Measurements from ENCODE around the gene KERA. TPM values are rescaled to one million over a fixed set of nuclear protein-coding genes. Genes with fewer than 3 reads are reported as not detected.
"Not testable (repeated sequence)": the region's sequence is repeated elsewhere in the genome, so short reads cannot be mapped to it uniquely, and the experiment has no call there.

Gene KERA
- total and polyA plus RNA-seq, 4 donors, result 0.08 to 2.4 (median 1.3) TPM; not detected in 1

DNA sequence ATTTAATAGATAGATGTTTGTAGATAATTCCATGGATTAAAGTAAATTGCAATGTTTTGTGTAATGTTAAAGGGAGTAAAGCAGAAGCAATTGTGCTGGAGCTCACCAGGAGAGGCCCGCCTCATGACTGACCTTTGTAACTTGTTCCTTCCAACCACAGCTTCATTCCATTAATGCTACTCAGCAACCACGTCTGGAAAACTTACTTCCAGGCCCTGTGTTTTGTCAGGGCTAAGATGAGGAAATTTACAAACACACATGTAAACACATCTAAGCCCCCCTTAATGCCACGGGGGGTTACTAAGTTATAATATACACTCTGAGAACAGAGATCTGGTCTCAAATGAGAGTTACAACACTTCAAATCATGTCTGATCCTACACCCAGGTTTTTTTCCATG, 41.1 kb upstream of the KERA start:
- Histone ChIP-seq H3K36me3 (ENCODE audit: control insufficient read depth, insufficient read depth, low read length) (no peaks in the 10 kb centered on the region), H3K4me3 (ENCODE audit: low read depth, low read length) (no peak overlapping the region), H3K27me3 (ENCODE audit: control insufficient read depth, insufficient read depth, low read length) (no peaks in the 10 kb centered on the region), H3K27ac (ENCODE audit: low read depth, low read length) (no peak overlapping the region), H3K9me3 (ENCODE audit: control insufficient read depth, insufficient read depth, low read length) (no peaks in the 10 kb centered on the region), H3K4me1 (ENCODE audit: control insufficient read depth, insufficient read depth, low read length) (no peaks in the 10 kb centered on the region)
- DNase-seq (ENCODE audit: low read depth in 4 of 6, low spot score in 6 of 6), result no peak
- WGBS (ENCODE audit: insufficient coverage), result no CpG with 5 or more reads among the region's 3 CpGs

DNA sequence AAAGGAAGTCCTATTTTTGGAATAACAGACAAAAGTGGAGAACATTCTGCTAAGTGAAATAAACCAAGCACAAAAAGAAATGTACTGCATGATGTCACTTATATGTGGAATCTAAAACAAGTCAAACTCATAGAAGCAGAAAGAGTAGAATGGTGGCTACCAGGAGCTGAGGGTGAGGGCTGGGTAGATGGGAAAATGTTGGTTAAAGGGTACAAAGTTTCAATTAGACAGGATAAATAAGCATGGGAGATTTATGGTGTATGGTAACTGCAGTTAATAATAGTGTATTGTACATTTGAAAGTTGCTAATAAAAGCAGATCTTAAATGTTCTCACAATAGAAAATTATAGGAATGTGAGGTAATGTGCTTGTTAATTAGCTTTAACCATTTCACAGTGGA, 40.6 kb upstream of the KERA start:
- H3K36me3 ChIP-seq (ENCODE audit: control insufficient read depth, insufficient read depth, low read length), result no peaks in the 10 kb centered on the region
- no peak for DNase-seq (ENCODE audit: low read depth in 4 of 6, low spot score in 6 of 6)
- no peak overlapping the region for H3K27ac ChIP-seq (ENCODE audit: low read depth, low read length)
- H3K27me3 ChIP-seq (ENCODE audit: control insufficient read depth, insufficient read depth, low read length), result no peaks in the 10 kb centered on the region
- no peaks in the 10 kb centered on the region for H3K9me3 ChIP-seq (ENCODE audit: control insufficient read depth, insufficient read depth, low read length)
- no peaks in the 10 kb centered on the region for H3K4me1 ChIP-seq (ENCODE audit: control insufficient read depth, insufficient read depth, low read length)
- no peak overlapping the region for H3K4me3 ChIP-seq (ENCODE audit: low read depth, low read length)

DNA sequence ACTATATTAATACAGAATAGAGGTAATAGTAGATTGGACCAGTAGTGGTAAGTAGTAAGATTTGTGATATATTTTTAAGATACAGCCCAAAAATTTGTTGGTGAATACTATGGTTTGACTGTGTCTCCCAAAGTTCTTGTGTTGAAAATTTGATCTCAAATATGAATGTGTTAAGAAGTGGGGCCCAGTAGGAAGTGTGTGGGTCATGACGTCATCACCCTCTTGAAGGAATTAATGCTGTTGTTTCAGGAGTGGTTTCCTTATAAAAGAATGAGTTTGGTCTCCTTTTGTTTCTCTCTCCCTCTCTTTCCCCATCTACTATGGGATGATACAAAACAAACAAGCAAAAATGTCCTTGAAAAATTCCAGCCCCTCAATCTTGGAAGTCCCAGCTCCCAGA, 37.1 kb upstream of the KERA start:
- Histone ChIP-seq H3K9me3 (ENCODE audit: control insufficient read depth, insufficient read depth, low read length) (peaks cover under 1% of the 10 kb centered on the region), H3K36me3 (ENCODE audit: control insufficient read depth, insufficient read depth, low read length) (no peaks in the 10 kb centered on the region), H3K27ac (ENCODE audit: low read depth, low read length) (no peak overlapping the region), H3K4me3 (ENCODE audit: low read depth, low read length) (no peak overlapping the region), H3K27me3 (ENCODE audit: control insufficient read depth, insufficient read depth, low read length) (no peaks in the 10 kb centered on the region), H3K4me1 (ENCODE audit: control insufficient read depth, insufficient read depth, low read length) (no peaks in the 10 kb centered on the region)
- WGBS (ENCODE audit: insufficient coverage), result no CpG with 5 or more reads among the region's 1 CpG
- DNase-seq (ENCODE audit: low read depth in 4 of 6, low spot score in 6 of 6), result no peak

DNA sequence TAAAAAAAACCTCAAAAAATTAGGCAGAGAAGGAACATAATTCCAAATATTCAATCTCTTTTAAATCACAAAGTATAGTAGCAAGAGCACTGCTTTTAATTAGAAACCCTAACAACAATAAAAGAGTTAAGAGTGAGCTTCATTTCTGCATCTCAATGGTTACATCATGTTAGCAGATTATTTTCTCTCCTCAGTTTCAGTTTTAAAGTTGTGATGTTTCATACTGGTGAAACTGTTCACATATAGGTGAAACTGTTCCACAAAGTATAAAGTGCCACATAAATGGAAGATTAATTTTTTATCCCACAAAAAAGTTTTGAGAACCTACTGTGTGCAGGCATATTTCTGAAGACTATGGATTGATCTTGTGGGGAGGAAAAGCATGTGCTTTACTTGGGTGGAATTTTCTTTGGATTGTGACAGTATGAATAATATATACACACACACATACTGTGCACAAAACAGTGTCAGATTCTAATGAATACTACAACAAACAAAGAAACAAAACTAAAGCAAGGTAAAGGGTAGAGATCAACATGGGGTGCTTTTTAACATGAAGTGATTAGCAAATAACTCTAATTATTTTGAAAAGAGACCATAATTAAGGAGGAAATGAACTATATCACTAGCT, 36.3 kb upstream of the KERA start:
- Histone ChIP-seq H3K36me3 (ENCODE audit: control insufficient read depth, insufficient read depth, low read length) (no peaks in the 10 kb centered on the region), H3K9me3 (ENCODE audit: control insufficient read depth, insufficient read depth, low read length) (peaks cover 3% of the 10 kb centered on the region), H3K4me1 (ENCODE audit: control insufficient read depth, insufficient read depth, low read length) (no peaks in the 10 kb centered on the region), H3K27ac (ENCODE audit: low read depth, low read length) (no peak overlapping the region), H3K27me3 (ENCODE audit: control insufficient read depth, insufficient read depth, low read length) (no peaks in the 10 kb centered on the region), H3K4me3 (ENCODE audit: low read depth, low read length) (no peak overlapping the region)
- DNase-seq (ENCODE audit: low read depth in 4 of 6, low spot score in 6 of 6), result no peak

DNA sequence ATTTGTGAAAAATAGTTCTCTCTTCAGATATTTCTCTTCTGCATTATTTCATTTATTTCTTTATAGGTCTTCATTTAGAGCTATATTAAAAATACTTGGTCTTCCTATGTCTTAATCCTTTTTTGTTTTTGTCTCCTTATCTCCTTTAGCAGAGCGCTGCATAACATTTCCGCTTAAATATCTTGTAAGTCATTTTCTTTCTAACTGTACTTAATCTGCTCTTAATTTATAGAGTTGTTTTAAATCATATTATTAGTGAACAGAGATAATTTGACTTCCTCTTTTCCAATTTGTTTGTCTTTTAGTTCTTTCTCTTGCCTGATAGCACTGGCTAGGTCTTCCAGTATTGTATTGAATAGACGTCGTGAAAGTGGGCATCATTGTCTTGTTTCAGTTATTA, 35.5 kb upstream of the KERA start:
- H3K4me3 ChIP-seq (ENCODE audit: low read depth, low read length), result no peak overlapping the region
- H3K9me3 ChIP-seq (ENCODE audit: control insufficient read depth, insufficient read depth, low read length), result peaks cover 3% of the 10 kb centered on the region
- no peak overlapping the region for H3K27ac ChIP-seq (ENCODE audit: low read depth, low read length)
- H3K4me1 ChIP-seq (ENCODE audit: control insufficient read depth, insufficient read depth, low read length), result no peaks in the 10 kb centered on the region
- H3K36me3 ChIP-seq (ENCODE audit: control insufficient read depth, insufficient read depth, low read length), result no peaks in the 10 kb centered on the region
- no CpG with 5 or more reads among the region's 4 CpGs for WGBS (ENCODE audit: insufficient coverage)
- no peaks in the 10 kb centered on the region for H3K27me3 ChIP-seq (ENCODE audit: control insufficient read depth, insufficient read depth, low read length)
- no peak for DNase-seq (ENCODE audit: low read depth in 4 of 6, low spot score in 6 of 6)

DNA sequence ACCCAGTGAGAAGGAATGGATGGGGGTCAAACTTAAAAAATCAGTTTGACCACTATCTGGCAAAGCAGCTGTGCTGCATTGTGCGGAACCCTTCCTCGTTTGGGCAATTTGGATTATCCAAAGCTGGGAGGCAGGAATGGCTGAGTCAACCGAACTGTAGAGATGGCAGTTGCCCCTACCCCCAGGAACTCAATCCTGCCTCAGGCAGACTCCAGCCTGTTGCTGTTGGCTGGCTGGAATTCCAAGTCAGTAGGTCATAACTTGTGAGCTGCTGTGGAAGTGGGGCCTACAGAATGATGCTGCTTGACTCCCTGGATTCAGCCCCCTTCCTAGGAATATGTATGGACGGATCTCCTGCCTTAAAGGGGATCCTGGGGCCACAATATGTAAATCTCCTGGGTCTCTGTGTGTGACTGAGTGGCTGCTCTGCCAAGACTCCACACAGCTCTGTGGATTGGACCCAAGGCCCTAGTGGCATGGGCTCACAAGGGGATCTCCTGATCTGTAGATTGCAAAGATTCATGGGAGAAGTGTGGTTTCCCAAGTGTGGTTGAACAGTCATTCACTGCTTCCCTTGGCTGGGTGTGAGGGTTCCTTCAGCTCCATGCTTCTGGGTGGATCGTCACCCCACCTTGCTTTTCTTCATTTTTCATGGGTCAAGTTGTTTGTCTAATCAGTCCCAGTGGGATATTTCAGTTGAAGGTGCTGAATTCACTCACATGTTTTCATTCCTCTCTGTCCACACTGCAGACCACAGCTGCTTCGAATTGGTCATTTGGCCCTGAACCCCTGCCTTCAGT, 34.3 kb upstream of the KERA start:
- H3K36me3 ChIP-seq (ENCODE audit: control insufficient read depth, insufficient read depth, low read length), result no peaks in the 10 kb centered on the region
- no peak overlapping the region for H3K4me3 ChIP-seq (ENCODE audit: low read depth, low read length)
- H3K9me3 ChIP-seq (ENCODE audit: control insufficient read depth, insufficient read depth, low read length), result peaks cover 4% of the 10 kb centered on the region
- DNase-seq (ENCODE audit: low read depth in 4 of 6, low spot score in 6 of 6), result no peak
- no peaks in the 10 kb centered on the region for H3K4me1 ChIP-seq (ENCODE audit: control insufficient read depth, insufficient read depth, low read length)
- 66% methylated on average over 4 of the region's 6 CpGs for WGBS (ENCODE audit: insufficient coverage)
- H3K27ac ChIP-seq (ENCODE audit: low read depth, low read length), result no peak overlapping the region
- H3K27me3 ChIP-seq (ENCODE audit: control insufficient read depth, insufficient read depth, low read length), result no peaks in the 10 kb centered on the region

DNA sequence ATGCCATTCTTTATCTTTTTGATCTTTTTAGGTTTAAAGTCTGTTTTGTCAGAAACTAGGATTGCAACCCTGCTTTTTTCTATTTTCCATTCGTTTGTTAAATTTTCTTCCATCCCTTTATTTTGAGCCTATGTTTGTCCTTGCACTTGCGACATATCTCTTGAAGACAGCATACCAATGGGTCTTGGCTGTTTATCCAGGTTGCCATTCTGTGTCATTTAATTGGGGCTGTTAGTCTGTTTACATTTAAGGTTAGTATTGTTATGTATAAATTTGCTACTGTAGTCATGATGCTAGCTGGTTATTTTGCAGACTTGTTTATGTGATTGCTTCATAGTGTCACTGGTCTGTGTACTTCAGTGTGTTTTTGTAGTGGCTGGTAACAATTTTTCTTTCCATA, 32.1 kb upstream of the KERA start:
- not testable (repeated sequence) for H3K9me3 ChIP-seq (ENCODE audit: control insufficient read depth, insufficient read depth, low read length); H3K27me3 ChIP-seq (ENCODE audit: control insufficient read depth, insufficient read depth, low read length); H3K27ac ChIP-seq (ENCODE audit: low read depth, low read length); H3K4me1 ChIP-seq (ENCODE audit: control insufficient read depth, insufficient read depth, low read length); H3K36me3 ChIP-seq (ENCODE audit: control insufficient read depth, insufficient read depth, low read length); H3K4me3 ChIP-seq (ENCODE audit: low read depth, low read length); DNase-seq (ENCODE audit: low read depth in 4 of 6, low spot score in 6 of 6)
- WGBS (ENCODE audit: insufficient coverage), result 100% methylated on average over 1 of the region's 2 CpGs

DNA sequence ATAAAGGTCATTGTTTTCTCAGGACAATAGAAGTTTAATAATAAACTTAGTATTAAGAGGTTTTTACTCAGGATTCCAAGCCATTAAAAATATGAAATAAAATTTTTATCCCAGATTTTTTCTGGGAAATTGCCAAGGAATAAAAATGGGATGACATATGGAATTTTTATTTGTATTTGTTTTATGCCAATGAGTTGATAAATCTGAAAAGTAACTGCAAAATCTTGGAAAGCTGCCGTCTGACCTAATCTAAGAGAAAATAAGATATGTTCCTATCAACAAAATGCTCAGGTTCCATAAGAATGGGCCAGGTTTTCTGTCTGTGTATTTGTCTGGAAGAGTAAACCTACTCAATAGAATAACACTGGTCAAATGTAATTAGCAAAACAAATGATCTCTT, 22.2 kb upstream of the KERA start:
- H3K4me1 ChIP-seq (ENCODE audit: control insufficient read depth, insufficient read depth, low read length), result no peaks in the 10 kb centered on the region
- no CpG with 5 or more reads among the region's 1 CpG for WGBS (ENCODE audit: insufficient coverage)
- H3K9me3 ChIP-seq (ENCODE audit: control insufficient read depth, insufficient read depth, low read length), result no peaks in the 10 kb centered on the region
- no peak for DNase-seq (ENCODE audit: low read depth in 4 of 6, low spot score in 6 of 6)
- no peak overlapping the region for H3K27ac ChIP-seq (ENCODE audit: low read depth, low read length)
- H3K4me3 ChIP-seq (ENCODE audit: low read depth, low read length), result no peak overlapping the region
- no peaks in the 10 kb centered on the region for H3K36me3 ChIP-seq (ENCODE audit: control insufficient read depth, insufficient read depth, low read length)
- H3K27me3 ChIP-seq (ENCODE audit: control insufficient read depth, insufficient read depth, low read length), result no peaks in the 10 kb centered on the region

DNA sequence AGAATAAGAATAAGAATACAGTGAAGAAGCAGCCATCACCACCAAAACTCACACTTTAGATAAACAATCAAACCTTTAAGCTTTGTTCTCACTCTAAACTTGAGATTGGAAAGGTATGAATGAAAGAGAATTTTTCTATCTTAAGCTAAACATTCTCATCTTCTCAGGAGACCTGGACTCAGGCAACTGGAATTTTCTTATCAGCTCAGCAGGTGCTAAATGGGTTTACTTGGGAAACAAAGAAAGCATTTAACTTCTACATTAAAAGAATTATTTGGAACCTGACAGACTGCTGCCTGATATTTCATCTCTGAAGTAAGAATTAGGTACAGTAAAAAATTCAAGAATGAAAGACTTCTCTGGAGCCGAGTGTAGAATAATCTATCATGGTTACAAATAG, 20.7 kb upstream of the KERA start:
- H3K4me1 ChIP-seq (ENCODE audit: control insufficient read depth, insufficient read depth, low read length), result no peaks in the 10 kb centered on the region
- no CpG with 5 or more reads among the region's 1 CpG for WGBS (ENCODE audit: insufficient coverage)

DNA sequence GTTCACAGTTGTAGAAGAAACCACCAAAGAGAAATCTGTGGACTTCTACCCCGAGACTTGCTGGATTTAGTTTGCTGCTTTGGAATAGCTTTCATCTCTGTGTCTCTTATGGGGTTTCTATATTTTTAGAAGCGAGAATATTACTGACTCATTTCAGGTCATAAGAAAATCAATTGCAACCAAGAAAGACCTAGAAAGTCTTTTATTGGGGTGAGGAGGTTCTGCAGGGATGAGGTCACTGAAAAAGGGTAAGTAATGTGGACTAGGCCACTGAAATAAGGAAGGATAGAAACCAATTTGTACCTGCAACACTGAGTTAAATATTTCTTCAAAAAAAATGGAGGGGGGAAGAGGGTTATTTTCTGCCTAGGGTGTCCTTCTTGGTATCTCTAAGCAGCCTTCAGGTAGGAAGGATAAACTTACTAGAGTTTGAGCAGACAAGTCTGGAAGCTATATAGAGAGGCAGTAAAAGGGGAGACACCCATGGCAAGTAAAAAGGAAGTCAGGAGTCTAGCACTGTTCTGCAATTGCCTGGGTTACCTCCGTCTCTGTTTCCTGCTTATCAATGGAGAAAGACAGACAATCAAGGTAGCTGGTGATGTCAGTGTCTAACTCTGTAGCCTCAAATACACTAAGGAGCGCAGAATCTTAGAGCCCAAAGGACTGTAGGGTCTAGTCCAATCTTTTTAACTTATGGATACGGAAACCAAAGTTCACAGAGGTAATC, 19.6 kb upstream of the KERA start:
- WGBS (ENCODE audit: insufficient coverage), result 100% methylated on average over 4 of the region's 5 CpGs
- Histone ChIP-seq H3K27me3 (ENCODE audit: control insufficient read depth, insufficient read depth, low read length) (no peaks in the 10 kb centered on the region), H3K9me3 (ENCODE audit: control insufficient read depth, insufficient read depth, low read length) (no peaks in the 10 kb centered on the region), H3K27ac (ENCODE audit: low read depth, low read length) (no peak overlapping the region), H3K36me3 (ENCODE audit: control insufficient read depth, insufficient read depth, low read length) (no peaks in the 10 kb centered on the region), H3K4me3 (ENCODE audit: low read depth, low read length) (no peak overlapping the region), H3K4me1 (ENCODE audit: control insufficient read depth, insufficient read depth, low read length) (no peaks in the 10 kb centered on the region)
- DNase-seq (ENCODE audit: low read depth in 4 of 6, low spot score in 6 of 6), result no peak

More for the DNA sequence above, 20.7 kb upstream of the KERA start:
- Histone ChIP-seq H3K27ac (ENCODE audit: low read depth, low read length) (no peak overlapping the region), H3K4me3 (ENCODE audit: low read depth, low read length) (no peak overlapping the region), H3K27me3 (ENCODE audit: control insufficient read depth, insufficient read depth, low read length) (no peaks in the 10 kb centered on the region), H3K36me3 (ENCODE audit: control insufficient read depth, insufficient read depth, low read length) (no peaks in the 10 kb centered on the region), H3K9me3 (ENCODE audit: control insufficient read depth, insufficient read depth, low read length) (no peaks in the 10 kb centered on the region)
- peak in 1 of 6 donors; percentile 4 for DNase-seq (ENCODE audit: low read depth in 4 of 6, low spot score in 6 of 6)

Measured in spinal cord (tissue), 10 donors.